Epidermal melanocyte (primary cell): ENCODE measurements around the gene PDE1C.

Experiments
- DNase-seq: peaks from one replicate; pipeline ENCODE4 v3.0.0; 2011; ENCODE audit warnings: low spot score; ENCODE audit not compliant: insufficient read length

PDE1C gene

GRCh38 chr7:31948029-31948428, 122.2 kb downstream of the PDE1C start:
- no peak for DNase-seq

- no peak for DNase-seq
These were observed 130.0 kb downstream of the PDE1C start for GRCh38 chr7:31940167-31940566.

GRCh38 chr7:31939076-31939475, 131.1 kb downstream of the PDE1C start:
- DNase-seq, result no peak

- no peak for DNase-seq
These were observed 131.6 kb downstream of the PDE1C start for GRCh38 chr7:31938650-31939049.

GRCh38 chr7:31937982-31938381, 132.2 kb downstream of the PDE1C start:
- DNase-seq, result no peak

GRCh38 chr7:31935124-31936054, 134.8 kb downstream of the PDE1C start:
- no peak for DNase-seq

- no peak for DNase-seq
These were observed 135.7 kb downstream of the PDE1C start for GRCh38 chr7:31934551-31934950.

GRCh38 chr7:31933481-31933880, 136.7 kb downstream of the PDE1C start:
- no peak for DNase-seq

- DNase-seq, result no peak
These were observed 143.1 kb downstream of the PDE1C start for GRCh38 chr7:31926991-31927584.

GRCh38 chr7:31925753-31926454, 144.3 kb downstream of the PDE1C start:
- no peak for DNase-seq

- no peak for DNase-seq
These were observed 146.0 kb downstream of the PDE1C start for GRCh38 chr7:31924251-31924650.

GRCh38 chr7:31922848-31923247, 147.4 kb downstream of the PDE1C start:
- DNase-seq, result no peak

- no peak for DNase-seq
These were observed 149.2 kb downstream of the PDE1C start for GRCh38 chr7:31921047-31921446.

- no peak for DNase-seq
These were observed 150.4 kb downstream of the PDE1C start for GRCh38 chr7:31919678-31920369.

- no peak for DNase-seq
These were observed 151.4 kb downstream of the PDE1C start for GRCh38 chr7:31918706-31919393.

GRCh38 chr7:31917256-31917655, 153.0 kb downstream of the PDE1C start:
- DNase-seq, result no peak

GRCh38 chr7:31910191-31910590, 160.0 kb downstream of the PDE1C start:
- DNase-seq, result no peak

GRCh38 chr7:31906479-31907171, 163.6 kb downstream of the PDE1C start:
- DNase-seq, result no peak

- no peak for DNase-seq
These were observed 166.2 kb downstream of the PDE1C start for GRCh38 chr7:31903962-31904361.

GRCh38 chr7:31899356-31899927, 170.8 kb downstream of the PDE1C start:
- no peak for DNase-seq
